GM19099 (cell line): ENCODE results near the gene OR6N1.

Experiments
- POLR2A ChIP-seq: IDR thresholded peaks from 3 replicates; pipeline ENCODE4 v1.6.1; 2011; ENCODE audit warnings: low read depth; ENCODE audit not compliant: insufficient read length; ENCODE audit errors: extremely low read depth

The OR6N1 gene

GRCh38 chr1:158714754-158715153 lies 57.2 kb downstream of the OR6N1 start:
- TF ChIP-seq POLR2A = no peak
